ENCODE measurements around the gene RASGRP3.

Gene RASGRP3

DNA sequence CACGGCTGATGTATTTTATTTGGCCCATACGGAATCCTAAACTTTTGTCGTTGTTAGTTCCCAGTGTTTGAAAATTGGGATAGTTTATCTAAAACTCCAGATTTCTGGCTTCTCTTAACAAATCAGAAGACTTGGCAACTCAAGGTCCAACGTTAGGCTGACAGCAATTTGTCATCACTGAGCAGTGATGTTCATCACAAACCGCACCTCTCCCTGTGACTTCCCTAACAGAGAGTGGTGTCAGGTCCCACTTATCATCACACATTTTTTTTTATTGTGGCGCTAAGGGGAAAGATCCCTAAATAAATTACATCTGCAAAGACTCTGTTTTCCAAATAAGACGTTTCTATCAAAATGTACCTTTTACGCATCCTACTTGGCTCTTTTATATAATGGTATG is 55.7 kb downstream of the RASGRP3 start:
- Histone ChIP-seq H3K9ac (ENCODE audit: low read depth, low read length) (no peak overlapping the region), H3K4me1 (ENCODE audit: insufficient read depth, low read length) (no peaks in the 10 kb centered on the region; the same call in 1 of the 2 replicates), H3K9me3 (ENCODE audit: control insufficient read depth, insufficient read depth, low read length) (no peaks in the 10 kb centered on the region), H3K36me3 (ENCODE audit: insufficient read depth, low read length) (no peaks in the 10 kb centered on the region)

GRCh38 chr2:33532966-33533365 is 56.5 kb downstream of the RASGRP3 start:
- H3K4me1 ChIP-seq (ENCODE audit: insufficient read depth, low read length) = no peaks in the 10 kb centered on the region; the same call in 1 of the 2 replicates
- H3K9ac ChIP-seq (ENCODE audit: low read depth, low read length) = no peak overlapping the region
- no peaks in the 10 kb centered on the region for H3K9me3 ChIP-seq (ENCODE audit: control insufficient read depth, insufficient read depth, low read length)
- no peaks in the 10 kb centered on the region for H3K36me3 ChIP-seq (ENCODE audit: insufficient read depth, low read length)

GRCh38 chr2:33535421-33535820 is 59.0 kb downstream of the RASGRP3 start:
- no peaks in the 10 kb centered on the region for H3K36me3 ChIP-seq (ENCODE audit: insufficient read depth, low read length)
- H3K9ac ChIP-seq (ENCODE audit: low read depth, low read length) = no peak overlapping the region

GRCh38 chr2:33541243-33541642 is 64.8 kb downstream of the RASGRP3 start:
- Histone ChIP-seq H3K9ac (ENCODE audit: low read depth, low read length) (no peak overlapping the region), H3K9me3 (ENCODE audit: control insufficient read depth, insufficient read depth, low read length) (no peaks in the 10 kb centered on the region), H3K36me3 (ENCODE audit: insufficient read depth, low read length) (no peaks in the 10 kb centered on the region), H3K4me1 (ENCODE audit: insufficient read depth, low read length) (peaks cover 4% of the 10 kb centered on the region; the same call in 1 of the 2 replicates)

More at GRCh38 chr2:33535421-33535820, 59.0 kb downstream of the RASGRP3 start:
- Histone ChIP-seq H3K9me3 (ENCODE audit: control insufficient read depth, insufficient read depth, low read length) (no peaks in the 10 kb centered on the region), H3K4me1 (ENCODE audit: insufficient read depth, low read length) (peaks cover 4% of the 10 kb centered on the region)

GRCh38 chr2:33550206-33550605 is 73.8 kb downstream of the RASGRP3 start:
- Histone ChIP-seq H3K4me1 (ENCODE audit: insufficient read depth, low read length) (peaks cover 5% of the 10 kb centered on the region; the same call in 1 of the 2 replicates), H3K36me3 (ENCODE audit: insufficient read depth, low read length) (no peaks in the 10 kb centered on the region), H3K9me3 (ENCODE audit: control insufficient read depth, insufficient read depth, low read length) (no peaks in the 10 kb centered on the region), H3K9ac (ENCODE audit: low read depth, low read length) (no peak overlapping the region)

- Histone ChIP-seq H3K9me3 (ENCODE audit: control insufficient read depth, insufficient read depth, low read length) (no peaks in the 10 kb centered on the region), H3K36me3 (ENCODE audit: insufficient read depth, low read length) (no peaks in the 10 kb centered on the region), H3K4me1 (ENCODE audit: insufficient read depth, low read length) (peaks cover 10% of the 10 kb centered on the region; the same call in 1 of the 2 replicates), H3K9ac (ENCODE audit: low read depth, low read length) (no peak overlapping the region)
Measured at GRCh38 chr2:33552758-33553461, 76.5 kb downstream of the RASGRP3 start.

- H3K9me3 ChIP-seq (ENCODE audit: control insufficient read depth, insufficient read depth, low read length) = no peaks in the 10 kb centered on the region
Measured at GRCh38 chr2:33555681-33556080, 79.2 kb downstream of the RASGRP3 start.

GRCh38 chr2:33559328-33559727 is 82.9 kb downstream of the RASGRP3 start:
- no peak overlapping the region for H3K9ac ChIP-seq (ENCODE audit: low read depth, low read length)
- H3K4me1 ChIP-seq (ENCODE audit: insufficient read depth, low read length) = 0 out of 2 replicates have a peak, but pooled peaks cover 10% of the 10 kb centered on the region
- no peaks in the 10 kb centered on the region for H3K36me3 ChIP-seq (ENCODE audit: insufficient read depth, low read length)
- H3K9me3 ChIP-seq (ENCODE audit: control insufficient read depth, insufficient read depth, low read length) = no peaks in the 10 kb centered on the region

More at GRCh38 chr2:33555681-33556080, 79.2 kb downstream of the RASGRP3 start:
- Histone ChIP-seq H3K9ac (ENCODE audit: low read depth, low read length) (no peak overlapping the region), H3K4me1 (ENCODE audit: insufficient read depth, low read length) (peaks cover 10% of the 10 kb centered on the region; the same call in 1 of the 2 replicates), H3K36me3 (ENCODE audit: insufficient read depth, low read length) (no peaks in the 10 kb centered on the region)

DNA sequence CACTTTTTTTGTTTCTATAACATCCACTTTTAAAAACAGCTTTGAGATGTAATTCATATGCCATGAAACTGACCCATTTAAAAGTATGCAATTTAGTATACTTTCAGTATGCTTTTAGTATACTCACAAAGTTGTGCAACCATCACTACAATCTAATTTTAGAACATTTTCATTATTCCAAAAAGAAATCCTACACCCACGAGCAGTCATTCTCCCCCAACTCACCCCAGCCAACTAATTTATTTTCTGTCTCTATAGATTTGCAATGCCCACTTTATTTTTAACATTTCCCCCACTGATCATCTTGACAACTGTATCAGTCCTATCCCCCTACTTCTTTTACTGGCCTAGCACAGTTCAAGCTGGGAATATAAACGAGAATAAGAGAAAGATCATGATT is 83.6 kb downstream of the RASGRP3 start:
- H3K9ac ChIP-seq (ENCODE audit: low read depth, low read length) = no peak overlapping the region
- 0 out of 2 replicates have a peak, but pooled peaks cover 6% of the 10 kb centered on the region for H3K4me1 ChIP-seq (ENCODE audit: insufficient read depth, low read length)
- H3K36me3 ChIP-seq (ENCODE audit: insufficient read depth, low read length) = no peaks in the 10 kb centered on the region
- no peaks in the 10 kb centered on the region for H3K9me3 ChIP-seq (ENCODE audit: control insufficient read depth, insufficient read depth, low read length)

DNA sequence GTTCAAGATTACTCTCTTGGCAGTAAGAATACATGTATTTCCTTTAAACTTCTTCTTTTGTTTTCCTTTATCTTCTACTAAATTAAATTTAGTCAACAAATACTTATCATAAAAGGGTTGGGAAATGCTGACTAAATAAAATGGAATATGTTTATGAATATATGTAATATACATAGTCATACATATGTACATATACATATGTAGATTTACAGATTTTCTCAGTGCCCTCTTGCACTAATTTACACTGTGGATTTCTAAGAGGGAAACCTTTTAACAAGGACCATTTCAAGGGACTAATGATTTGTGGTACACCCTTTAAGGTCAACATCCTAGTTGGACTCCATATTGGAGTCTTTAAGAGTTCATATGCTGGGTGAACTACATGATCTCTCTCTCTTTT is 85.4 kb downstream of the RASGRP3 start:
- Histone ChIP-seq H3K9ac (ENCODE audit: low read depth, low read length) (no peak overlapping the region), H3K36me3 (ENCODE audit: insufficient read depth, low read length) (no peaks in the 10 kb centered on the region), H3K9me3 (ENCODE audit: control insufficient read depth, insufficient read depth, low read length) (no peaks in the 10 kb centered on the region), H3K4me1 (ENCODE audit: insufficient read depth, low read length) (no peaks in the 10 kb centered on the region)

DNA sequence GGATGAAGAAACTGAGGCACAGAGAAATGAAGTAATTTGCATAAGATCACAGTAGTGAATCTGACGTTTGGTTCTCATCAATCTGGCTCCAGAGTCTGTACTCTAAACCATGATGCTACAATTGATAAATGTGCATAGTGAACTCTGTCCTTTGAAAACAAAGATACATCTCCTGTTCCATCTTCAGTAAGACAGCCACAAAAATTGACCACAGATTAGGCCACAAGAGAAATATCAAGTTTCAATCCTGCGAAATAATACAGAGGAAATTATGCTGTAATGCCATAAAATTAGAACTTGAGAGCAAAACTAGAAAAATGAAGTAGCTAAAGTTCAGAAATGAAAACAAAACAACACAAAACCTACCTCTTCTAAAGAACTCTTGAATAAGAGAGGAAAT is 94.2 kb downstream of the RASGRP3 start:
- Histone ChIP-seq H3K4me1 (ENCODE audit: insufficient read depth, low read length) (no peaks in the 10 kb centered on the region), H3K9ac (ENCODE audit: low read depth, low read length) (no peak overlapping the region)

DNA sequence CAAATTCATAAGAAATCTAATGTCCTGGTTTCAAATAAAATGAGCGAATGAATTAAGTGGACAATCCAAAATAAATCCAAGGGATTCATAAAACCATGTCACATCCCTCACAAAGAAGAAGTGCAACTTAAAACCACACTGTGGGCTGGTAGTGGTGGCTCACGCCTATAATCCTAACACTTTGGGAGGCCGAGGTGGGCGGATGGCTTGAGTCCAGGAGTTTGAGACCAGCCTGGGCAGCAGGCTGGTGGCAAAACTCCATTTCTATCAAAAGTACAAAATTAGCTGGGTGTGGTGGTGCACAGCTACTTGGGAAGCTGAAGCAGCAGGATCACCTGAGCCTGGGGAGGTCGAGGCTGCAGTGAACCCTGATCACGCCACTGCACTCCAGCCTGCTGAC is 97.2 kb downstream of the RASGRP3 start:
- H3K4me1 ChIP-seq (ENCODE audit: insufficient read depth, low read length) = peaks cover 8% of the 10 kb centered on the region; the same call in 1 of the 2 replicates
- no peak overlapping the region for H3K9ac ChIP-seq (ENCODE audit: low read depth, low read length)
- H3K9me3 ChIP-seq (ENCODE audit: control insufficient read depth, insufficient read depth, low read length) = no peaks in the 10 kb centered on the region
- H3K36me3 ChIP-seq (ENCODE audit: insufficient read depth, low read length) = no peaks in the 10 kb centered on the region

More for the DNA sequence above, 94.2 kb downstream of the RASGRP3 start:
- Histone ChIP-seq H3K36me3 (ENCODE audit: insufficient read depth, low read length) (no peaks in the 10 kb centered on the region), H3K9me3 (ENCODE audit: control insufficient read depth, insufficient read depth, low read length) (no peaks in the 10 kb centered on the region)

DNA sequence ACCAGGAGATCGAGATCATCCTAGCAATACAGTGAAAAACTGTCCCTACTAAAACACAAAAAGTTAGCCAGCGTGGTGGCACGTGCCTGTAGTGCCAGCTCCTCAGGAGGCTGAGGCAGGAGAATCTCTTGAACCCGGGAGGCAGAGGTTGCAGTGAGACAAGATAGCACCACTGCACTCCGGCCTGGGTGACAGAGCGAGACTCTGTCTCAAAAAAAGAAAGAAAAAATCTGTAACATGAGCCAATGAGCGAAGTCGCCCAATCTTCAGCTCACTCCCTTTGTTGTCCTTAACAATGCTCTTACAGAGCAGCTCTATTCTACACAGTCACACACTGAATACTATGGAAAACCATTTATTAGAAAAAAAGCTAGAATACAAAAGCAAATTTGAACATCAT is 100.6 kb downstream of the RASGRP3 start:
- Histone ChIP-seq H3K4me1 (ENCODE audit: insufficient read depth, low read length) (peaks cover 12% of the 10 kb centered on the region; the same call in 1 of the 2 replicates), H3K36me3 (ENCODE audit: insufficient read depth, low read length) (no peaks in the 10 kb centered on the region), H3K9ac (ENCODE audit: low read depth, low read length) (no peak overlapping the region), H3K9me3 (ENCODE audit: control insufficient read depth, insufficient read depth, low read length) (no peaks in the 10 kb centered on the region)

- Histone ChIP-seq H3K9me3 (ENCODE audit: control insufficient read depth, insufficient read depth, low read length) (no peaks in the 10 kb centered on the region), H3K9ac (ENCODE audit: low read depth, low read length) (no peak overlapping the region), H3K36me3 (ENCODE audit: insufficient read depth, low read length) (no peaks in the 10 kb centered on the region), H3K4me1 (ENCODE audit: insufficient read depth, low read length) (peaks cover 12% of the 10 kb centered on the region; the same call in 1 of the 2 replicates)
Measured at GRCh38 chr2:33577668-33578067, 101.2 kb downstream of the RASGRP3 start.

GRCh38 chr2:33579227-33579626 is 102.8 kb downstream of the RASGRP3 start:
- H3K9ac ChIP-seq (ENCODE audit: low read depth, low read length) = no peak overlapping the region
- H3K4me1 ChIP-seq (ENCODE audit: insufficient read depth, low read length) = peaks cover 17% of the 10 kb centered on the region; the same call in 1 of the 2 replicates
- no peaks in the 10 kb centered on the region for H3K9me3 ChIP-seq (ENCODE audit: control insufficient read depth, insufficient read depth, low read length)
- no peaks in the 10 kb centered on the region for H3K36me3 ChIP-seq (ENCODE audit: insufficient read depth, low read length)
